H9 (cell line): ENCODE data around the gene CD27. TPM values are rescaled to one million over a fixed set of nuclear protein-coding genes. Genes with fewer than 3 reads are reported as not detected.
"Not testable (repeated sequence)": the region's sequence is repeated elsewhere in the genome, so short reads cannot be mapped to it uniquely, and the experiment has no call there.

Experiments used
- DNase-seq: peaks from one replicate; pipeline ENCODE4 v3.0.0-alpha.2; 2017
- H2AFZ ChIP-seq: one replicate; pipeline ENCODE4 v1.6.1; 2013; ENCODE audit warnings: mild to moderate bottlenecking, low read length, control low read depth, moderate library complexity
- H2AK5ac ChIP-seq: 2 replicates; pipeline ENCODE4 v1.6.1; 2013; ENCODE audit warnings: low read length, control low read depth, mixed read lengths; ENCODE audit not compliant: insufficient read length
- H2BK120ac ChIP-seq: one replicate; pipeline ENCODE4 v1.6.1; 2013; ENCODE audit warnings: low read depth, mild to moderate bottlenecking, low read length, control low read depth, inconsistent platforms; ENCODE audit not compliant: poor library complexity, severe bottlenecking
- H2BK12ac ChIP-seq: 2 replicates; pipeline ENCODE4 v1.6.1; 2013; ENCODE audit warnings: low read length, control low read depth, mixed read lengths, low read depth; ENCODE audit not compliant: insufficient read length
- H2BK15ac ChIP-seq: 2 replicates; pipeline ENCODE4 v1.6.1; 2013; ENCODE audit warnings: low read depth, low read length, control low read depth
- H2BK20ac ChIP-seq: one replicate; pipeline ENCODE4 v1.6.1; 2013; ENCODE audit warnings: low read depth, mild to moderate bottlenecking, low read length, control low read depth, inconsistent platforms; ENCODE audit not compliant: poor library complexity, severe bottlenecking
- H2BK5ac ChIP-seq: 2 replicates; pipeline ENCODE4 v1.6.1; 2013; ENCODE audit warnings: low read length, control low read depth, mixed read lengths; ENCODE audit not compliant: insufficient read length
- H3K14ac ChIP-seq: 2 replicates; pipeline ENCODE4 v1.6.1; 2013; ENCODE audit warnings: low read length, control low read depth; ENCODE audit not compliant: insufficient read depth
- H3K18ac ChIP-seq: 2 replicates; pipeline ENCODE4 v1.6.1; 2013; ENCODE audit warnings: low read depth, mild to moderate bottlenecking, mixed read lengths, low read length, control low read depth; ENCODE audit not compliant: insufficient read length
- H3K23ac ChIP-seq: 2 replicates; pipeline ENCODE4 v1.6.1; 2013; ENCODE audit warnings: low read length, control low read depth, mixed read lengths, low read depth; ENCODE audit not compliant: insufficient read length
- H3K23me2 ChIP-seq: 2 replicates; pipeline ENCODE4 v1.6.1; 2013; ENCODE audit warnings: low read depth, mild to moderate bottlenecking, mixed read lengths, low read length, control low read depth; ENCODE audit not compliant: insufficient read length, poor library complexity, severe bottlenecking
- H3K27ac ChIP-seq: 2 replicates; pipeline ENCODE4 v1.5.1; 2013; ENCODE audit warnings: low read length, control low read depth, mixed read lengths, low read depth; ENCODE audit not compliant: insufficient read length
- H3K27me3 ChIP-seq: 2 replicates; pipeline ENCODE4 v1.6.1; 2013; ENCODE audit warnings: low read length, control low read depth, inconsistent platforms; ENCODE audit not compliant: insufficient read depth
- H3K4ac ChIP-seq: 2 replicates; pipeline ENCODE4 v1.6.1; 2013; ENCODE audit warnings: low read depth, mild to moderate bottlenecking, control low read depth, inconsistent platforms, low read length, moderate library complexity
- H3K4me1 ChIP-seq: 2 replicates; pipeline ENCODE4 v1.6.1; 2013; ENCODE audit warnings: low read length, control low read depth, inconsistent platforms; ENCODE audit not compliant: insufficient read depth
- H3K4me2 ChIP-seq: 2 replicates; pipeline ENCODE4 v1.6.1; 2013; ENCODE audit warnings: low read length, control low read depth, mixed read lengths; ENCODE audit not compliant: insufficient read length, insufficient read depth
- H3K56ac ChIP-seq: 2 replicates; pipeline ENCODE4 v1.6.1; 2013; ENCODE audit warnings: low read depth, mild to moderate bottlenecking, mixed read lengths, low read length, control low read depth; ENCODE audit not compliant: insufficient read length
- H3K79me1 ChIP-seq: 2 replicates; pipeline ENCODE4 v1.6.1; 2013; ENCODE audit warnings: low read depth, mild to moderate bottlenecking, moderate library complexity, low read length, control low read depth, inconsistent platforms; ENCODE audit not compliant: insufficient read depth, poor library complexity, severe bottlenecking
- H3K79me2 ChIP-seq: 2 replicates; pipeline ENCODE4 v1.6.1; 2013; ENCODE audit warnings: low read length, control low read depth, inconsistent platforms; ENCODE audit not compliant: insufficient read depth
- H3K9ac ChIP-seq: 2 replicates; pipeline ENCODE4 v1.6.1; 2013; ENCODE audit warnings: low read length, control low read depth, mixed read lengths; ENCODE audit not compliant: insufficient read length; ENCODE audit errors: extremely low read depth
- H3K9me3 ChIP-seq: one replicate; pipeline ENCODE4 v1.6.1; 2013; ENCODE audit warnings: low read depth, low read length, inconsistent platforms; ENCODE audit not compliant: control insufficient read depth
- H3T11ph ChIP-seq: one replicate; pipeline ENCODE4 v1.6.1; 2013; ENCODE audit warnings: mild to moderate bottlenecking, low read length, control low read depth, inconsistent platforms
- H4K20me1 ChIP-seq: one replicate; pipeline ENCODE4 v1.6.1; 2013; ENCODE audit not compliant: control insufficient read depth, insufficient read length, insufficient read depth
- H4K5ac ChIP-seq: 2 replicates; pipeline ENCODE4 v1.6.1; 2013; ENCODE audit warnings: low read depth, mild to moderate bottlenecking, mixed read lengths, low read length, control low read depth; ENCODE audit not compliant: insufficient read length
- H4K8ac ChIP-seq: replicated peaks from 2 replicates; pipeline ENCODE4 v1.6.1; 2013; ENCODE audit warnings: low read length, control low read depth, mixed read lengths, low read depth; ENCODE audit not compliant: insufficient read length
- H4K91ac ChIP-seq: 2 replicates; pipeline ENCODE4 v1.6.1; 2013; ENCODE audit warnings: low read depth, mild to moderate bottlenecking, moderate library complexity, mixed read lengths, low read length, control low read depth; ENCODE audit not compliant: insufficient read length
- H3K27ac Mint-ChIP-seq, 3 experiments: 2 replicates in 2 of 3; 3 replicates in 1 of 3; pipeline ENCODE4 v1.8.0; 2020 to 2021; ENCODE audit warnings: mixed read lengths in 3 of 3, mild to moderate bottlenecking in 1 of 3, moderate library complexity in 1 of 3
- H3K27me3 Mint-ChIP-seq: 2 replicates; pipeline ENCODE4 v1.8.0; 2021; ENCODE audit warnings: low read depth, mild to moderate bottlenecking, moderate library complexity, mixed read lengths
- H3K36me3 Mint-ChIP-seq, 3 experiments: 2 replicates in 2 of 3; 3 replicates in 1 of 3; pipeline ENCODE4 v1.8.0; 2020 to 2021; ENCODE audit warnings: low read depth in 3 of 3, mixed read lengths in 3 of 3; ENCODE audit not compliant: insufficient read depth in 1 of 3
- H3K4me1 Mint-ChIP-seq, 2 experiments: 2 replicates each; pipeline ENCODE4 v1.8.0; 2020; ENCODE audit warnings: mixed read lengths in 2 of 2
- H3K4me3 Mint-ChIP-seq, 2 experiments: 2 replicates in 1 of 2; 3 replicates in 1 of 2; pipeline ENCODE4 v1.8.0; 2020 to 2021; ENCODE audit warnings: mild to moderate bottlenecking in 2 of 2, mixed read lengths in 2 of 2, moderate library complexity in 1 of 2
- H3K9me3 Mint-ChIP-seq, 2 experiments: 2 replicates in 1 of 2; 3 replicates in 1 of 2; pipeline ENCODE4 v1.8.0; 2020; ENCODE audit warnings: mild to moderate bottlenecking in 2 of 2, mixed read lengths in 2 of 2, moderate library complexity in 1 of 2
- CTCF ChIP-seq: fragments of 200-600 bp; sonication (generic); conservative IDR thresholded peaks from 3 replicates; pipeline ENCODE4 v1.8.0; 2021; ENCODE audit warnings: antibody characterized with exemption, mild to moderate bottlenecking
- WGBS: extraction: QIAGEN DNeasy Blood & Tissue Kit; methylation state at CpG from one replicate; pipeline ENCODE4 v1.1.7; 2013; ENCODE audit warnings: missing lambda C conversion rate, low lambda C conversion rate, mixed read lengths; ENCODE audit not compliant: insufficient read length; ENCODE audit errors: extremely low coverage; 5-methylcytosine and 5-hydroxymethylcytosine counted together
- total RNA-seq: library from RNA; stranded (reverse); gene quantifications from 2 replicates; pipeline ENCODE4 v1.2.1, GENCODE V29; 2021

The CD27 gene
- total RNA-seq, 1 experiment from 2014 or later = 0.37 TPM

GRCh38 chr12:6472491-6472890 is 27.7 kb downstream of the CD27 start:
- H3K27ac Mint-ChIP-seq = no peak overlapping the region
- no peaks in the 10 kb centered on the region for H4K20me1 ChIP-seq

GRCh38 chr12:6475233-6475975 is 30.6 kb downstream of the CD27 start:
- not testable (repeated sequence) for H4K20me1 ChIP-seq, H3K79me2 ChIP-seq, H2AK5ac ChIP-seq, H3K4ac ChIP-seq, H3K27ac ChIP-seq, H2BK15ac ChIP-seq, H4K5ac ChIP-seq, H3K79me1 ChIP-seq, H3K56ac ChIP-seq, H3K4me2 ChIP-seq, H2AFZ ChIP-seq, H2BK5ac ChIP-seq, H3K9ac ChIP-seq, H3K36me3 Mint-ChIP-seq, H4K91ac ChIP-seq, H2BK20ac ChIP-seq, H3K27me3 ChIP-seq, H2BK120ac ChIP-seq, H3K14ac ChIP-seq, H3T11ph ChIP-seq, H3K27ac Mint-ChIP-seq, H3K9me3 ChIP-seq, DNase-seq, H3K18ac ChIP-seq, H2BK12ac ChIP-seq, H3K23ac ChIP-seq, H4K8ac ChIP-seq, H3K4me3 Mint-ChIP-seq, H3K4me1 Mint-ChIP-seq, H3K4me1 ChIP-seq, H3K23me2 ChIP-seq
- H3K27me3 Mint-ChIP-seq = peaks cover 26% of the 10 kb centered on the region
- no CpG with 5 or more reads among the region's 48 CpGs for WGBS
- peaks cover 14 to 16% of the 10 kb centered on the region in 2 experiments for H3K9me3 Mint-ChIP-seq

More at GRCh38 chr12:6472491-6472890, 27.7 kb downstream of the CD27 start:
- H3K79me2 ChIP-seq = no peaks in the 10 kb centered on the region; the same call in 1 of the 2 replicates
- H2BK15ac ChIP-seq = no peak overlapping the region
- H3K9me3 ChIP-seq = no peaks in the 10 kb centered on the region
- no CpG with 5 or more reads among the region's 11 CpGs for WGBS
- H2BK12ac ChIP-seq = no peak overlapping the region
- no peak overlapping the region for H2BK5ac ChIP-seq
- H3K27me3 ChIP-seq = no peaks in the 10 kb centered on the region
- H3K4me3 Mint-ChIP-seq = no peak overlapping the region
- H3K23me2 ChIP-seq = peaks cover 6% of the 10 kb centered on the region
- H3K18ac ChIP-seq = no peak overlapping the region
- peaks cover 24% of the 10 kb centered on the region for H3K27me3 Mint-ChIP-seq
- peaks cover 5 to 15% (median 12%) of the 10 kb centered on the region in 3 experiments; a peak in 6 of 7 replicates for H3K36me3 Mint-ChIP-seq
- no peak overlapping the region for H3K4me2 ChIP-seq
- H3K4me1 ChIP-seq = no peaks in the 10 kb centered on the region
- no peak overlapping the region for H3K4ac ChIP-seq
- no peak for TF ChIP-seq CTCF
- no peak overlapping the region for H2BK120ac ChIP-seq
- DNase-seq = no peak
- H4K91ac ChIP-seq = no peak overlapping the region
- H3K14ac ChIP-seq = no peak overlapping the region
- H2BK20ac ChIP-seq = no peak overlapping the region
- H3K23ac ChIP-seq = no peak overlapping the region
- no peak overlapping the region for H3K56ac ChIP-seq
- peaks cover 18% of the 10 kb centered on the region in 2 experiments for H3K4me1 Mint-ChIP-seq
- H3K79me1 ChIP-seq = no peaks in the 10 kb centered on the region
- H3K9me3 Mint-ChIP-seq = peaks cover 14 to 16% of the 10 kb centered on the region in 2 experiments
- no peak overlapping the region for H3T11ph ChIP-seq
- no peak overlapping the region for H4K5ac ChIP-seq
- H3K27ac ChIP-seq = no peak overlapping the region
- H4K8ac ChIP-seq = no peak overlapping the region
- no peak overlapping the region for H2AK5ac ChIP-seq
- H3K9ac ChIP-seq = no peak overlapping the region
- H2AFZ ChIP-seq = no peak overlapping the region
